Activated CD4-positive, alpha-beta T cell treated with anti-CD3 and anti-CD28 coated beads, Interleukin-2, amount 10 ng/mL, durations not matched to agents 7 days and 5 days (primary cell): ENCODE measurements around the gene PAAF1. TPM values are rescaled to one million over a fixed set of nuclear protein-coding genes. Genes with fewer than 3 reads are reported as not detected.

ENCODE experiments used
- total RNA-seq, 2 experiments: library from RNA; stranded (reverse); gene quantifications; one replicate each; pipeline ENCODE4 v1.2.3, GENCODE V29; 2021

The PAAF1 gene
- total RNA-seq, 2 experiments from 2014 or later: 17.0 to 17.2 TPM

Other genes with a start within 250 kb of the PAAF1 start
- 10 to 100 TPM; 12.6 to 13.6 TPM for gene PLEKHB1, start 230.4 kb upstream of the PAAF1 start, total RNA-seq
- gene RAB6A, start 115.9 kb upstream of the PAAF1 start, total RNA-seq: 10 to 100 TPM; 82.1 to 83.8 TPM
- gene MRPL48, start 89.1 kb upstream of the PAAF1 start, total RNA-seq: 10 to 100 TPM; 50.5 to 50.9 TPM
- 10 to 100 TPM; 54.4 to 60.6 TPM for gene COA4, start 153 bp upstream of the PAAF1 start, total RNA-seq
- gene DNAJB13, start 74.0 kb downstream of the PAAF1 start, total RNA-seq: under 1 TPM; 0.15 to 0.31 TPM
- 100 to 1,000 TPM; 326 to 344 TPM for gene UCP2, start 105.8 kb downstream of the PAAF1 start, total RNA-seq
- 1 to 10 TPM; 2.5 to 3.2 TPM for gene UCP3, start 132.1 kb downstream of the PAAF1 start, total RNA-seq